T-helper 9 cell (primary cell): ENCODE results near the gene CPAMD8.
"Not testable (repeated sequence)": the region's sequence is repeated elsewhere in the genome, so short reads cannot be mapped to it uniquely, and the experiment has no call there.

Source experiments
- DNase-seq: peaks from one replicate; pipeline ENCODE4 v3.0.0-alpha.2; 2020

The CPAMD8 gene

DNA sequence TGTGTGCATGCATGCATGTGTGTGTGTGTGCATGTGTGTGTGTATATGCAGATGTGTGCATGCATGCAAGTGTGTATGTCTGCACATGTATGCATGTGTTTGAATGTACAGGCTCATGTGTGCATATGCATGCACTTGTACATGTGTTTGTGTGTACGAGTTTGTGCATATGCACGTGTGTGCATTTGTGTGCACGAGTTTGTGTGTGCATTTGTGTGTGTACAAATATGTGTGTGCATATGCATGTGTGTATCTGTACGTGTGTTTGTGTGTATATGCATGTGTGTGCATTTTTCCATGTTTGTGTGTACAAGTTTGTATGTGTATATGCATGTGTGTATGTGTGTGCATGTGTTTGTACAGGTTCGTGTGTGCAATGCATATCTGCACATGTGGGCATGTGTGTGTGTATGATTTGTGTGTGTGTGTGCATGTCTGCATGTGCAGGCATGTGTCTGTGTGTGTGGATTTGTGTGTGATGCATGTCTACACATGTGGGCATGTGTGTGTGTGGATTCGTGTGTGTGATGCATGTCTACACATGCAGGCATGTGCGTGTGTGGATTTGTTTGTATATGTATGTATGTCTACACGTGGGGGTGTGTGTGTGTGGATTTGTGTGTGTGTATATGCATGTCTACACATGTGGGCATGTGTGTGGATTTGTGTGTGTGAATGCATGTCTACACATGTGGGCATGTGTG is 80.7 kb downstream of the CPAMD8 start:
- no peak for DNase-seq

DNA sequence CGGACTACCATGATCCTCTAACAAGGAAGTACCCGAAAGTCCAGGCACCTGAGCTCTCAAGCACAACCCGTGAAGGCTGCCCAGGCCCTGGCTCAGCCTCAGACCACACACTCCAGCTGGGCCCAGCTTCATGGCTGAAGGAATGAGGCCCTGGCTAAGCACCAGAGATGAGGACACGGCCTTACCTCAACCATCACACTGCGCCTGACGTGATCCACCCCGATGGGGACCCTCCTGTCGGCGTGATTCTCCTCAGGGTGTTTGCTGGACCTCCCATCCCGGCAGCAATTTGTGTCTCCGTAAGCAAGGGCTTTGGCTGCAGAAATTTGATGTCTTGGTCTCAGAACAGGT is 81.3 kb downstream of the CPAMD8 start:
- DNase-seq, result no peak

DNA sequence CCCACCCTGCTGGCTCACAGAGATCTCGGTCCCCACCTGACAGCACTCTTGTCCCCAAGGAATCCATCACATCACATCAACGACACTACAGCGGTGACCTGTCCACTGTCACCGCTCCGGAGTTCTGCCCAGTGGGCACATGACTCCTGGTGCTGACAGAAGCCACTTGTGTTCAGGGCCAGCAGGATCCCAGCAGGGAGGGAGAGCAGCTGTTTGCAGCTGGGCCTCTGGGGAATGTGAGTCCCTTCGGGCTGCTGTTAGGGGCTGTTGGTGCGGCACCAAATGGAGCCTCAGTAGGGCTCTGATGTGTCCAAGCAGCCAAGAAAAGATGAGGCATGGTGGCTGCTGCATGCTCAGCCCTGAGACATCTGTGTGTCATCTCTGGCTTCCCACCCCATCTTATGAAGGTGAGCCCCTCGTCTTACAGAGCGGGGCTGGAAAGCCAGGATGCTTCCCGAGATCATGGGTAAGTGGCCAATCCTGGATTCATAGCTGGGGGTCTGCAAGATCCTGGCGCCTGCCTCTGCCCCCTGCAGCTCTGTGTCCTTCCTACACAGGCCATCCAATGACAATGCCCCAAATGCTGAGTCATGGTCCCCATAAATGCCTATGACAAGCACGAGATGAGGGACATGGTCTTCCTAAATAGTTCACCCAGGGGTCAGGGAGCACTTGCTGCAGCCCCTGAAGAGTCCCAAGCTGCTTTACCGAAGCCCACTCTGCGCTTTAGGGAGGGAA is 81.8 kb downstream of the CPAMD8 start:
- DNase-seq, result no peak

DNA sequence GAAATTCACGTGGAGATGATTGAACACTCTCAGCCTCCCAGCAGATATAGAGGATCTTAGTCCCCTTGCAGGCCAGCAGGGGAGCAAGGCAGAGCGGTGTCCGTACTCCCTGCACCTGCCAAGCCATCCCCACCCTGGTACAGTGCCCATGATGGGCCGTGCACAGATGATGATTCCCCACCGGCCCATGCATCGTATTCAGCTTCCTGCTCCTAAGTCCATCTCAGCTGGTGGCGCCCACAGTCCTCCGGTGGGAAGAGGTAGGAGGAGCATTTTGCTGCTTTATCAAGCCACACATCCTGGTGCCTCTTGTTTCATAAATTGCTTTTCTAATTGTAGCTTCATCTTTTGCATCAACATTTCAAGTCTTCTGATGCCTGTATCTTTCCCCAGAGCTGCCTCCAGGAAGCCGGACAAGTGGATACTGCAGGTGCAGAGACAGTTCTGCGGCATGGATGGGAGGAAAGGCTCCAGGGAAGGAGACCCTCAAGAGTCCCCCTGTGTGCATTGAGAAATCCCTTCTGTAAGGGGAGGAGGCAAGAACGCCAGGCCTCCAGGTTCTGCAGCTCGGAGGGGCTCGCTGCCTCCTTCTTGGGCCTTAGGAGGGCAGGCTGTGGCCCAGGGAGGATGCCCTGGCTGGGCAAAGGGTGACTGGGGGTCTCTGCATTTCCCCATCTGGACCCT is 82.5 kb downstream of the CPAMD8 start:
- DNase-seq, result no peak

DNA sequence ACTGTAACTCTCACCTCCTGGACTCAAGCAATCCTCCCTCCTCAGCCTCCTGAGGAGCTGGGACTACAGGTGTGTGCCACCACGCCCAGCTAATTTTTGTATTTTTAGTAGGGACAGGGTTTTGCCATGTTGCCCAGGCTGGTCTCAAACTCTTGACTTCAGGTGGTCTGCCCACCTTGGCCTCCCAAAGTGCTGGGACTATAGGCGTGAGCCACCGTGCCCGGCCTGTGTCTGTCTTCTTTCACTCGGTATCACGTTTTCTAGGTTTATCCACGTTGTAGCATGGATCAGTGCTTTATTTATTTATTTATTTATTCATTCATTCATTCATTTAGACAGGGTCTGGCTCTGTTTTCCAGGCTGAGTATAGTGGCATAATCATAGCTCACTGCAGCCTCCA is 83.5 kb downstream of the CPAMD8 start:
- not testable (repeated sequence) for DNase-seq

DNA sequence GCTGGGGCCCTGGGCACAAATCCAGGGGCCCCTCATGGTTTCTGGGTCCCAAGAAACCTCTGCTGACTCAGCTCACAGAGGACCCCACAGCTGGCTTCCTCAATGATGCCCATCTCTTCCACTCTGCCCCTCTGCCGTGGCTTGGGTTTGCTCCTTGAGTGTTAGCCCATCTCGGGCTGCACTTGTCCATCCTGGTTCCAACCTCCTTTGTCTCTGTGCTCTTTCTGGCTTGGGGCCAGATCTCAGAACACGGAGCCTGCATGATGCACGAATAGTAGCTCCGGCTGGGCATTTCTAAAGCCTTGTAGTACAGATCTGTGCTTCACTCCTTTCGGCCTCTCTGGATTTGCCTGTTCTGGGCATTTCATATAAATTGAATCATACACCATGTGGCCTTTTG is 84.0 kb downstream of the CPAMD8 start:
- DNase-seq, result no peak

DNA sequence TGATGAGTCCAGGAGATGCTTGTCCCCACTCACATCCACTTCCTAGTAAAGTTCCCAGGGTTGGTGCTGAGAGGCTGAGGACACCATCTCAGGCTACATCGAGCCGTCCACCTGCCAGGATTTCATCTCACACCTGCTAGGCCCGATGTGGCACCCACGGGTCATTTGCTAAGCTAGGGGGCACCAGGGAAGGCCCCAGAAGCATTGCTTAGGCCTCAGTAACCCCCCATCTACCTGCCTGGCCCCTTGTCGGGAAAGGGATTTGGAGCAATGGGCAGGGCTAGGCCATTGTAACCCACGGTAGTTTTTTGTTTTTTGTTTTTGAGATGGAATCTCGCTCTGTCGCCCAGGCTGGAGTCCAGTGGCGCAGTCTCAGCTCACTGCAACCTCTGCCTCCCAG is 86.0 kb downstream of the CPAMD8 start:
- no peak for DNase-seq

DNA sequence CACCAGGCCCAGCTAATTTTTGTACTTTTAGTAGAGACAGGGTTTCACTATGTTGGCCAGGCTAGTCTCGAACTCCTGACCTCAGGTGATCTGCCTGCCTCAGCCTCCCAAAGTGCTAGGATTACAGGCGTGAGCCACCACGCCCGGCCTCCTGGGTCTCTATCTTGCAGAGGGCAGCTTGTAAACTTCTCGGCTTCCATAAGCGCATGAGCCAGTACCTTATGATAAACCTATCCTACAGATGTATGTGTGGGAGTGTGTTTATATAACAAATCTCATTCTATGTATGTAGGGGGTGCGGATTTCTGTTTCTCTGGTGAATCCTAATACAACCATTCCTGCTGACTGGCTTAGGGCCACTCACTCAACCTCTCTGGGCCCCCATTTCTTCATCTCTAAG is 86.5 kb downstream of the CPAMD8 start:
- DNase-seq, result not testable (repeated sequence)

DNA sequence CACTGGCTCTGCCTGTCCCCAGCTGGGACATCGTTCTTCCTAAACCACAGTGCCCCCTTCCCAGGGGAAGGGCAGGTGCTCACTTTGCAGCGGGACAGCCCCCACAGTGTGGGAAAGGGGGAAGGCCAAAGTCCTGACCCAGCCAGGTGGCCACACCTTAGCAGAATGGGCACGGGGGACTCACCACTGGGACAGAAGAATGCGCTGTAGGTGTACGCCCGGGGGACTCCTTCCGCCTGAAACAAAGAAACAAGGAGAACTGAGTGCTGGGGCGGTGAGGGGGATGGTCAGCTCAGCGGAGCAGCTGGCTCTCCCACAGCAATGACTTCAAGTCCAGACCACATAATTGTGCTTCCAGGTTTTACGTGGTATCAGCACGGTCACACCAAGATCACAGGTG is 88.4 kb downstream of the CPAMD8 start:
- no peak for DNase-seq

DNA sequence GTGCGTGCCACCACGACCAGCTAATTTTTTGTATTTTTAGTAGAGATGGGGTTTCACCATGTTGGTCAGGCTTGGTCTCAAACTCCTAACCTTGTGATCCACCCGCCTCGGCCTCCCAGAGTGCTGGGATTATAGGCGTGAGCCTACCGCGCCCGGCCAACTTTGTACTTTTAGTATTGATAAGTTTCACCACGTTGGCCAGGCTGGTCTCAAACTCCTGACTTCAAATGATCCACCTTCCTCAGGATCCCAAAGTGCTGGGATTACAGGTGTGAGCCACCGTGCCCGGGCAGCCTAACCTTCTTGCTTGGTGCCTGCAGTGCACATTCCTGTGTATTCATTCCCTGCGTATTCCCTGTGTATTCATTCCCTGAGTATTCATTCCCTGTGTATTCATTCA is 88.8 kb downstream of the CPAMD8 start:
- not testable (repeated sequence) for DNase-seq

DNA sequence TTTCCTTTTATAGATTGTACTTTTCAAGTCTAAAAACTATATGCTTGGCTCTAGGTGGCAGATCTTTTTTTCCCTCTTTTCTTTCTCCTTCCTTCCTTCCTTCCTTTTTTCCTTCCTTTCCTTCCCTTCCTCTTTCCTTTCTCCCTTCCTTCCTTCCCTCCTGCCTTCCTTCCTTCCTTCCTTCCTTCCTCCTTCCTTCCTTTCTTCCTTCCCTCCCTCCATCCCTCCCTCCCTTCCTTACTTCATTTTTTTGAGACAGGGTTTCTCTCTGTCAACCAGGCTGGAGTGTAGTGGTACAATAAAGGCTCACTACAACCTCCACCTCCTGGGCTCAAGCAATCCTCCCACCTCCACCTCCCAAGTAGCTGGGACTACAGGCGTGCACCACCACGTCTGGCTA is 89.7 kb downstream of the CPAMD8 start:
- DNase-seq, result no peak

DNA sequence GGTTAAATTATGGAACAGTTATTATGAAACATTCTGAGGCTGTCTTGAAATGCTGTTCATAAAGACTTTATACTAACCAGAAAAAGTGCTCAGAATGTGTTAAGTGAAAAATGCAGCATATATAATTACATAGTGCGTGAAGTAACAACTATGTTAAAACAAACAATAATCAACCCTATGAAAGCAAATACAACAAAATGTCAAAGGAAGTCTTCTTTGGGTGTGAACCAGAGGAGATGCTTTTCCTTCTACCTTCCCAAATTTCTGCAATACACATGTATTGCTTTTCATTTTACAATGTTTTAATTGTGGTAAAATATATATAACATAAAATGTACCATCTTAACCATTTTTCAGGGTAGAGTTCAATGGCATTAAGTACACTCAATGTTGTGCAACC is 92.1 kb downstream of the CPAMD8 start:
- no peak for DNase-seq

DNA sequence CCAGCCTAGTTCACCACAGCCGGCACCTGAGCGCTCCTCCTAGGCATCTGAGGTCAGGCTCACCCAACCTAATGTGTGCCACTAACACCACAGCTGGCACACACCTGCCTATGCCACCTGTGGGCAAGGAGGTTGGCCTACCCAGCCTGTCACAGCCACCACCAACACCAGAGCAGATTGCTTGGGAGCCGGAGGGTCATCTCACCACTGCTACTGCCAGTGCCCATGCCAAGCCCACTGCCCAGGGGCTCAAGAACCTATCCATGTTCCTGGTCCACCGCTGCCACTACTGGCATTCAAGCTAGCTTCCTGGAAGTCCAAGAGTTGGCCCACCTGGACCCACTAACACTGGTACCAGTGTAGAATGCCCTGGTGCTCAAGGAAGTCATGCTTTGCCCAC is 95.3 kb downstream of the CPAMD8 start:
- no peak for DNase-seq

DNA sequence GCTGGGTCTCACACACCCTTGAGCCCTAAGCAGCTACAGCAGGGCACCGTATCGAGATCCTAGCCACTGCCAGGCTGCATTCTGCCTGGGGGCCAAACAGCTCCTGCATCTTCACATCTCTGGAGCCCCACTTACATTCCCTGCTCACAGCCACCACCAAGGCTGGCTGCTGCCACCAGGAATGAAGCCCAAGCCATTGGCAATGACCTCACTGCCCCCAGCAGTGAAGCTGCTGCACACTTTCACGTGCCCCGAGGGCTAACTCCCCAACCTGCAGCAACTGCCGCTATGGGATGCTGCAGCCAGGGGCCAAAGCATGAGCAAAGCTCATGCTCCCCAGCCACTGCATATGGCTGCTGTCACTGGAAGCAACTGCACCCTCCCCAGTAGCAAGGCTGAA is 95.9 kb downstream of the CPAMD8 start:
- DNase-seq, result no peak

DNA sequence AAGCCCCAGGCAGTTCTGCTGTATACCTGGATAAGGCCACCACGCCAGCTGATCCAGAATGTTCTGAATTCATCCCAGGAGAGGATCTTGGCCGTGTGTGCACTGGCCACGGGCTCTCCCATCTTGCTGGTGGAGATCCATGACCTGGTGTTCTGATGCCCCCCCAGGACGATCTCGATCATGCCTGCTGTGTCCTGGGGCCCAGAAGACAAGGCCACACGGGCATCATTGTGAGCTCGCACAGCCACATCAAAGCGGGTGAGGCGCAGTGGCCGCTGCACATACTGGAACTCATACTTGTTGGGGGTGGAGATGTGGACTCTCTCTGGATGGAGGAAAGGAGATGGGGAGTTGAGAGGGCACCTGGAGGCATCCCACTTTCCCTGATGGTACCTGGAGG is 97.7 kb downstream of the CPAMD8 start:
- DNase-seq, result no peak

DNA sequence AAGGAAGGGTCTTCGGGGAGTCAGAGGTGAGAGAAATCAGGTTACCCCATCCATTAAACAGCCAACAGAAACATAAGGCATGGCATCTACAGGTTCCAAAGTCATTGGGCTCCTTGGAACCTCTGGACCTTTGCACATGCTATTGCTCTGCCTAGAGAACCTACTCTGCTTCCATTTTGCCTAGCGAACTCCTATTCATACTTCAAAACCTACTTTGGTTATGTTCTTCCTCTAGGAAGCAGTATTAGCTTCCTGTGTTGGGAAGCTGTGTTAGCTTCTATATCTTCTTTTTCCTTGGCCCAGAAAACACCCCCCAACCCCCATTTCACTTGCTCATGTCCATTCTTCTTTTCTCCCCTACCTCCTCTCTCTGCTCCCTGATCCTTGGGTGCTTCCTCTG is 98.3 kb downstream of the CPAMD8 start:
- DNase-seq, result no peak

DNA sequence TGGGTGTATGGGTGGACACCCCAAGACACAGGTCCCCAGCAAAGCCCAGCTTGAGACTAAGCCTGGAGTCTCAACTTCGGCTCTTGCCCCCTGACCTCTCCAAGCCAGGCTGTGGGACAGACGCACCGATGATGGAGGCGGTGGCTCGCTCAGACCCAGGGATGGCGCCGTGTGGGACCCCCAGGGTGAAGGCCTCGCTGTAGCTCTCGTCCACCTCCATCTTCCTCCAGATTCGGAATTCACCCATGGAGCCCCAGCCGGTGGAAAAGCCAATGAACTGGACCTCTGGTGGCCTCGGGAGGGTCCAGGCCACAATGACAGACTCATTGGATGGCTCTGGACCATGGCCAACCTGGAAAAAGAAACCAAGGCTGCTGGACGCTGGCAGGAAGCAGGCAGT is 98.7 kb downstream of the CPAMD8 start:
- no peak for DNase-seq

DNA sequence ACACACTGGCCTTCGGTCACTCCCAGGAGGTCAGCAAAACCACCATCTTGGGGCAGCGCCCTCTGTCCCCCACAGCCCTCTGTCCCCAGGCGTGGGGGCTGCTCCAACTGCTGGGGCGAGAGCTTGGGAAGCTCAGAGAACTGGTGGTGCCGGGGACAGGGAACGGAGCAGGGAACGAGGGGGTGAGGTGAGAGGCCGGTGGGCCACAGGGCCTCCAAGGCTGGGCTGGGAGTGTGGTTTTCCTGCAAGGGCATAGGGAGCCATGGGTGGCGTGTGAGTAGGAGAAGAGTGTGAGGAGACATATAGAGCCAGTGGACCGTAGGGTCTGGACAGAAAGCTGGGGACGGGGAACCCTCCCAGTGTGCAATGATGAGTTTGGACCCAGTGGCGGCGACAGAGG is 103.7 kb downstream of the CPAMD8 start:
- no peak for DNase-seq

DNA sequence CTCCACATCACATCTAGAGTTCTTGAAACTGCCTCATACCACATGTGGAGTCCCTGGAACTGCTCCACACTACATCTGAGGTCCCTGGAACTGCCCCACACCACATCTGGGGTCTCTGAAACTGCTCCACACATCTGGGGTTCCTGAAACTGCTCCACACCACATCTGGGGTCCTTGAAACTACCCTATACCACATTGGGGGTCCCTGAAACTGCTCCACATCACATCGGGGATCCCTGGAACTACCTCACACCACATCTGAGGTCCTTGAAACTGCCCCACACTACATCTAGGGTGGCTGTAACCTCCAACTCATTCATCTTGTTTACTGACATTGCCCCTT is 104.0 kb downstream of the CPAMD8 start:
- no peak for DNase-seq

DNA sequence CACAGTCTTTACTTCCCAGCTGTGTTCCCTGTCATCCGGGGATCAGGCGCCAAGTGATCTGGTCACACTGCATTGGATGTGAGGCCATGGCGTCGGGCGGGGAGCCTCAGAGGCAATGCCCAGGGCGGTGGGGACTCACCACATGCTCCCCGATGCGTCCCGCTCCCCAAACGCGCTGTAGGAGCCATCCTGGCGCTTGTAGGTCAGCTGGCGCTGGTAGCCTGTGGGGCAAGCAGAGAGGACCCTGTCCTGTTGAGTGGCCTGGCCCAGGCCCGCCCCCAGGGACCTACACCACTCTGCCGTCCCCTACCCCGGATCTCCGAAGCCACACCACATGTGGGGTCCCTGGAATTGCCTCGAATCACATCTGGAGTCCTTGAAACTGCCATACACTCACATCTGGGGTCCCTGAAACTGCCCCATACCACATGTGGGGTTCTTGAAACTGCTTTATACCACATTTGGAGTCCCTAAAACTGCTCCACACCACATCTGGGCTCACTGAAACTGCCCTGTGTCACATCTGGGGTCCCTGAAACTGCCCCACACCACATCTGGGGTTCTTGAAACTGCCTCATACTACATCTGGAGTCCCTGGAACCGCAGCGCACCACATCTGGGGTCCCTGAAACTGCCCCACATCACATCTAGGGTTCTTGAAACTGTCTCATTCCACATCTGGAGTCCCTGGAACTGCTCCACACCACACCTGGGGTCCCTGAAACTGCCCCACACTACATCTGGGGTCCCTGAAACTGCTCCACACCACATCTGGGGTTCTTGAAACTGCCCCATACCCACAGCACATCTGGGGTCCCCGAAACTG is 104.6 kb downstream of the CPAMD8 start:
- no peak for DNase-seq

DNA sequence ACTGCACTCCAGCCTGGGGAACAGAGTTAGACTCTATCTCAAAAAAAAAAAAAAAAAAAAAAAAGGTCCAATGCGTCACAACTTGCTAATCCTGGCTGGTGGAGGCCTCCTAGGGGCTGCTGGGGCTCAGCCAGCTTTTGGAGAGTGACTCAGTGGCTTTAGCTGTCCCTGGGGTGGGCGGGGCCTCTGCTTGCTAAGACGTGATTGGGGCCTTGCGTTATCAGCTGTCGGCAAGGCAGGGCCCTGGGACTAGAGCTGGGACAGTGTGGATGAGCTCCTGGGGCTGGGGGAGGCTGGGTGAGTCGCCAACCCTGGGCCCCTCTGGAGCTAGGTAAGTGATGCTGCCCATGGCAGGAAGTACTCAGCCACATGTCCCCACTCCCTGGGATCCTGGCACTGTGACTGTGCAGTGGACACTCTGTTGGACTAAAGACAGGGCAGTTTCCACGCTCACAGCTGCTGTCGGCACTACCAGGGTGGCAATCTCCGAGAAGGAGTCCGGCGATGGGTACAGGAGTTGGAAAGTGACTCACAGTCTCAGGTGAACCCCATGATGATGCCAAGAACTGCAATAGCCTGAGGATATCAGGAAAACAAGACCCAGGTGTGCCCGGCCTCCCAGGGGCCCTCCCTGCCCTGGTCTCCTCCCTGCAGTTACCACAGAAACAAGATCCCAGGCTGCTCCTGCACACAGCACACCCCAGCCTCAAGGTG is 105.6 kb downstream of the CPAMD8 start:
- no peak for DNase-seq

DNA sequence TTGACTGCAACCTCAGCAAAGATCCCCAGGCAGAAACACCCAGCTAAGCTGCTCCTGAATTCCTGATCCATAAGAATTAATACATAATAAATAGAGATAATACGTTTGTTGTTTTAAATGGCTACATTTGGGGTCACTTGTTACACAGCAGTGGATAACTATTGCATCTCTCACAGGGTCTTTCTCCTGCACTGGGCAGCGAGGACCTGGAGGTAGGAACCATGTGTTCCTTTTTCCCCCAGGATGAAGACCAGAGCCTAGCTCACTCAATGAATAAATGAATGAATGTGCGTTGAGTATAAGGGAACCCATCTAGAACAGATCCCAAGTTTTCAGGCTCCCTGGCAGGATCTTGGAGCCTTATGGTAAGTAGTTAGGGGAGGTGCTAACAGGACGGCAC is 107.1 kb downstream of the CPAMD8 start:
- no peak for DNase-seq

DNA sequence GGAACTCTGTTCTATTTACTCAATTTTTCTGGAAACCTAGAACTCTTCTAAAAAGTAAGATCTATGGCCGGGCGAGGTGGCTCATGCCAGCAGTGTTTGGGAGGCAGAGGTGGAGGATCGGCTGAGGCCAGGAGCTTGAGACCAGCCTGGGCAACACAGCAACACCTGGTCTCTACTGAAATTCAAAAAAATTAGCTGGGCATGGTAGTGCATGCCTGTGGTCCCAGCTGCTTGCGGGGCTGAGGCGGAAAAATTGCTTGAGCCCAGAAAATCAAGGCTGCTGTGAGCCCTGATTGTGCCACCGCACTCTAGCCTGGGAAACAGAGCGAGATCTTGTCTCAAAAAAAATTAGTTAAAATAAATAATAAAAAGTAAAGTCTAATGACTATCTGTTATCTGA is 109.2 kb downstream of the CPAMD8 start:
- no peak for DNase-seq
